ENCODE results near the gene CALB2.

- TF ChIP-seq CTCF (IDR thresholded peaks at IDR 0.05), result no peak
- TF ChIP-seq EZH2 (IDR thresholded peaks at IDR 0.05; ENCODE audit: borderline replicate concordance, insufficient read depth, low read depth, low read length, poor library complexity, severe bottlenecking), result no peak
These were observed 51.6 kb downstream of the CALB2 start for GRCh38 chr16:71410146-71410545.
